ENCODE results near the gene SGO1. TPM values are rescaled to one million over a fixed set of nuclear protein-coding genes. Genes with fewer than 3 reads are reported as not detected.

Gene SGO1
- total RNA-seq, 1 experiment from 2014 or later: 23.5 TPM

GRCh38 chr3:20230954-20231353 lies 44.9 kb upstream of the SGO1 start:
- Histone ChIP-seq H3K9ac (ENCODE audit: low read length) (no peak overlapping the region), H3K27ac (ENCODE audit: low read depth, low read length) (no peak overlapping the region), H3K4me1 (ENCODE audit: control insufficient read depth in 1 of 2, insufficient read depth in 2 of 2, low read length in 2 of 2) (no peaks in the 10 kb centered on the region), H3K36me3 (ENCODE audit: control insufficient read depth in 1 of 2, insufficient read depth in 2 of 2, low read length in 2 of 2) (no peaks in the 10 kb centered on the region), H4K20me1 (ENCODE audit: insufficient read depth) (no peaks in the 10 kb centered on the region), H3K9me2 (ENCODE audit: insufficient read depth) (no peaks in the 10 kb centered on the region), H3K9me3 (ENCODE audit: control insufficient read depth in 1 of 2, insufficient read depth in 1 of 2, low read depth in 1 of 2, low read length in 2 of 2) (no peaks in the 10 kb centered on the region), H2AFZ (ENCODE audit: low read depth, low read length, poor library complexity, severe bottlenecking) (no peak overlapping the region), H3K79me2 (ENCODE audit: insufficient read depth, low read length) (no peaks in the 10 kb centered on the region), H3K27me3 (ENCODE audit: insufficient read depth, low read length) (peaks cover 9% of the 10 kb centered on the region), H3K4me3 (replicated peaks in 1 of 2; ENCODE audit: low read depth in 1 of 2, low read length in 2 of 2) (no peak overlapping the region), H3K4me2 (ENCODE audit: low read length) (no peak overlapping the region)
- TF ChIP-seq EZH2phosphoT487 (IDR thresholded peaks at IDR 0.05; ENCODE audit: borderline replicate concordance) (no peak), SP1 (IDR thresholded peaks at IDR 0.05; ENCODE audit: low read depth) (no peak), JUND (IDR thresholded peaks at IDR 0.05) (no peak), CBX3 (IDR thresholded peaks at IDR 0.05; ENCODE audit: low read depth) (no peak), CTCF (IDR thresholded peaks at IDR 0.05 in 2 of 3, conservative IDR thresholded peaks at IDR 0.05 in 1 of 3; ENCODE audit: borderline replicate concordance in 1 of 3, insufficient read depth in 1 of 3, low read depth in 2 of 3, low read length in 2 of 3) (no peak), ZNF274 (IDR thresholded peaks at IDR 0.05; ENCODE audit: low read depth, low read length) (no peak), REST (IDR thresholded peaks at IDR 0.05; ENCODE audit: low read depth) (no peak), RAD21 (IDR thresholded peaks at IDR 0.05; ENCODE audit: low read depth) (no peak), EZH2 (IDR thresholded peaks at IDR 0.05) (no peak)
- CTCF ChIA-PET: no interaction called here
- DNase-seq (ENCODE audit: low read depth, low spot score) (no peak), ATAC-seq (no peak)
- POLR2A ChIA-PET: no interaction called here
- BruUV-seq (replicated peaks): no TSS peak
- intact Hi-C loops (cut with micrococcal nuclease): no loop called here
- RAD21 ChIA-PET (ENCODE audit: low non-redundant PET in 1 of 2, low total read pairs in 2 of 2, uncharacterized antibody in 2 of 2, unreplicated experiment in 2 of 2): no interaction called here

Data from HCT116 (cell line).